Bronchial epithelial cell (primary cell): ENCODE measurements around the gene PAPLN. TPM values are rescaled to one million over a fixed set of nuclear protein-coding genes. Genes with fewer than 3 reads are reported as not detected.
A peak's percentile ranks its signal among the peaks of the same experiment; 100 is the strongest.

Experiments used
- DNase-seq: peaks from one replicate; pipeline ENCODE4 v3.0.0-alpha.2; 2010; ENCODE audit warnings: low read depth
- FAIRE-seq: peaks from 2 replicates; lab custom pipeline; 2011; peaks lifted over from hg19 to GRCh38; lab: Jason Lieb, UNC
- H3K27me3 ChIP-seq: 2 replicates; pipeline ENCODE4 v1.5.1; 2011; ENCODE audit warnings: low read length; ENCODE audit not compliant: control insufficient read depth, insufficient read depth
- H3K36me3 ChIP-seq: 2 replicates; pipeline ENCODE4 v1.5.1; 2011; ENCODE audit warnings: low read length; ENCODE audit not compliant: control insufficient read depth, insufficient read depth
- H3K4me3 ChIP-seq: 2 replicates; pipeline ENCODE4 v1.5.1; 2011; ENCODE audit warnings: mild to moderate bottlenecking, low read depth, low read length, control low read depth
- total RNA-seq: library from RNA; depleted of rRNA; stranded (reverse); fragments of >200 nt; gene quantifications from 2 replicates; pipeline ENCODE4 v1.2.1, GENCODE V29; 2014
- TF ChIP-seq, protein P1 (sequence below): IDR thresholded peaks from 2 replicates; pipeline ENCODE4 v1.5.1; 2011; ENCODE audit warnings: mild to moderate bottlenecking, moderate library complexity, low read length, control low read depth, inconsistent platforms; ENCODE audit not compliant: insufficient read depth, severe bottlenecking

PAPLN gene
- total RNA-seq, 1 donor from 2014 or later, result 3.4 TPM

DNA sequence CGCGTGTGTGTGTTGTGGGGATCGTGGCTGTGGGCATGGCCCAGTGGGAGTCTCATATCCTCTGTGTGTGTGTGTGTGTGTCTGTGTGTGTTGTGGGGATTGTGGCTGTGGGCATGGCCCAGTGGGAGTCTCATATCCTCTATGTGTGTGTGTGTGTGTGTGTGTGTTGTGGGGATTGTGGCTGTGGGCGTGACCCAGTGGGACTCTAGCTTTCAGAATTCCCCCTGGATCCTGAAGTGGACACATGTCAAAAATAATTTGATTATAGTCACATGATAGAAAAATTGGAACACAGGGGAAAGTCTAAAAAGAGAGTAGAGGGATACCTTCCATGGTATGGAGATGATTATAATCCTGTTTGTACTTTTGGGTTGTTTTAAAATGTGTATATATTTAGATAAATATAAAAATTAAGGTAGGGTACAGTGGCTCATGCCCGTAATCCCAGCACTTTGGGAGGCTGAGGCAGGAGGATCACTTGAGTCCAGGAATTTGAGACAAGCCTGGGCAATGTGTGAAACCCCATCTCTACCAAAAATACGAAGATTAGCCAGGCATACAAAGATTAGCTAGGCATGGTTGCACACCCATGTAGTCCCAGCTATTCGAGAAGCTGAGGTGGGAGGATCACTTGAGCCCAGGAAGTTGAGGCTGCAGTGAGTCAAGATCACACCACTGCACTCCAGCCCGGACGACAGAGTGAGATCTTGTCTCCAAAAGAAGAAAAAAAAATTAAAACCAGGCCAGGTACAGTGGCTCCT is 11.0 kb downstream of the PAPLN start:
- FAIRE-seq (no peak), DNase-seq (peak; percentile 82)
- Histone ChIP-seq H3K4me3 (no peak overlapping the region), H3K36me3 (peaks cover 1% of the 10 kb centered on the region), H3K27me3 (no peaks in the 10 kb centered on the region)
- TF ChIP-seq, protein P1, sequence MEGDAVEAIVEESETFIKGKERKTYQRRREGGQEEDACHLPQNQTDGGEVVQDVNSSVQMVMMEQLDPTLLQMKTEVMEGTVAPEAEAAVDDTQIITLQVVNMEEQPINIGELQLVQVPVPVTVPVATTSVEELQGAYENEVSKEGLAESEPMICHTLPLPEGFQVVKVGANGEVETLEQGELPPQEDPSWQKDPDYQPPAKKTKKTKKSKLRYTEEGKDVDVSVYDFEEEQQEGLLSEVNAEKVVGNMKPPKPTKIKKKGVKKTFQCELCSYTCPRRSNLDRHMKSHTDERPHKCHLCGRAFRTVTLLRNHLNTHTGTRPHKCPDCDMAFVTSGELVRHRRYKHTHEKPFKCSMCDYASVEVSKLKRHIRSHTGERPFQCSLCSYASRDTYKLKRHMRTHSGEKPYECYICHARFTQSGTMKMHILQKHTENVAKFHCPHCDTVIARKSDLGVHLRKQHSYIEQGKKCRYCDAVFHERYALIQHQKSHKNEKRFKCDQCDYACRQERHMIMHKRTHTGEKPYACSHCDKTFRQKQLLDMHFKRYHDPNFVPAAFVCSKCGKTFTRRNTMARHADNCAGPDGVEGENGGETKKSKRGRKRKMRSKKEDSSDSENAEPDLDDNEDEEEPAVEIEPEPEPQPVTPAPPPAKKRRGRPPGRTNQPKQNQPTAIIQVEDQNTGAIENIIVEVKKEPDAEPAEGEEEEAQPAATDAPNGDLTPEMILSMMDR, result no peak

DNA sequence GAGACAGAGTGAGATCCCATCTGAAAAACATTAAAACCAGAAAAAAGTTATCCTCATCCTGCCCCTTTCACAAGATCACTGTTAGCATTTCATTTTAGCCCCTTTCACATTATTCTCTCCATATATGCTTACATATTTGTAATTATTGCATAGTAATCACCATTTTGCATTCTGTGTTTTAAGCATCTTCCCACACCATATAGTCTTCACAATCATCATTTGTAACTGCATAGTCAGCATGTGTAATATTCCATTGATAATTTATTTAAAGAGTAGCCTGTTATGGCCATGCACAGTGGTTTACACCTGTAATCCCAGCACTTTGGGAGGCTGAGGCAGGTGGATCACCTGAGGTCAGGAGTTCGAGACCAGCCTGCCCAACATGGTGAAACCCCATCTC is 11.8 kb downstream of the PAPLN start:
- no peak for FAIRE-seq
- H3K36me3 ChIP-seq, result peaks cover 1% of the 10 kb centered on the region
- no peak for DNase-seq
- H3K27me3 ChIP-seq, result no peaks in the 10 kb centered on the region
- TF ChIP-seq, protein P1, result no peak
- no peak overlapping the region for H3K4me3 ChIP-seq

DNA sequence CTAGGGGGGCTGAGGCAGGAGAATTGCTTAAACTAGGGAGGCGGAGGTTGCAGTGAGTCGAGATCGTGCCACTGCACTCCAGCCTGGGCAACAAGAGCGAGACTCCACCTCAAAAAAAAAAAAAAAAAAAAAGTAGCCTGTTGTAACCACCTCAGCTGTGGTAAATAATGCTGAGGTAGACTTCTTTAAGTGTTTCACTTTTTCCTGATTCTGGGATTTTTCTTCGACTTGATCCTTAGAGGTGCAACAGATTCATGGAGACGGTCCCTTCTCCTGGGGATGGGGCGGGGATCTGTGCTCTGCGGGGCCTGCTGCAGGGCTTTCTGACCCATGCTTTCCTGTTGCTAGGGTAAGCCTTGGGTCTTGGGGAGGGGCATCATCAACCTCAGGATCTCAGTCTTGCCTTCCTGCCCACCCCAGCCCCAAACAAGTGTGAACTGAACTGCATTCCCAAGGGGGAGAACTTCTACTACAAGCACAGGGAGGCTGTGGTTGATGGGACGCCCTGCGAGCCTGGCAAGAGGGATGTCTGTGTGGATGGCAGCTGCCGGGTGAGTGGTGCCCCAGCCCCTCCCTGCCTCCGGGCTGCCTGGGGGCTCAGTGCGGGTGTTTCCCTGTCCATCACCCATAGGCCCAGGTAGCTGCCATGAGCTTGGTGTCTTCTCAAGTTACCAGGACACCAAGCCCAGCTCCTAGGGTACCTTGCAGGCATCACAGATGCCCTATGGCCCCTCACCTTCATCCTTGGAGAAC is 12.4 kb downstream of the PAPLN start:
- Histone ChIP-seq H3K36me3 (peaks cover 1% of the 10 kb centered on the region), H3K27me3 (no peaks in the 10 kb centered on the region), H3K4me3 (no peak overlapping the region)
- DNase-seq (no peak), FAIRE-seq (no peak)
- TF ChIP-seq, protein P1, result no peak

DNA sequence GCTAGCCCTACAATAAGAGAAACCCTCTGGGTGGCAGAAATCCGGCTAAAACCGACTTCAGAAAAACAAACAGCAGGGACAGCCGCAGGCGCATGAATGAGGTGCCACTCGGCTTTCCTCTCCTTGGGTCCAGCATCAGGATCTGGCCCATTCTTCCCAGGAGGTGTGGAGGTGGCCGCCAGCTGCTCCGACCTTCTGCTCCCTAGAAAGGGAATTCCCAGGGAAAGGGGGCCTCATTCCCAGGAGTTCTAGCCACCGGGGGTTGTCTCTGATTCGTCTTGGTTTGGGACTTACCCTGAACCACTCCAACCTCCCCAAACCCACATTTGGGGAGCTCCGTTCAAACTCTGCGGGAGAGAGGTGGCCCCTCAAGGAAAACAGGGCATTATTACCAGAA is 13.0 kb downstream of the PAPLN start:
- TF ChIP-seq, protein P1, result no peak
- no peak for DNase-seq
- no peaks in the 10 kb centered on the region for H3K27me3 ChIP-seq
- peaks cover 1% of the 10 kb centered on the region for H3K36me3 ChIP-seq
- H3K4me3 ChIP-seq, result no peak overlapping the region
- FAIRE-seq, result no peak

DNA sequence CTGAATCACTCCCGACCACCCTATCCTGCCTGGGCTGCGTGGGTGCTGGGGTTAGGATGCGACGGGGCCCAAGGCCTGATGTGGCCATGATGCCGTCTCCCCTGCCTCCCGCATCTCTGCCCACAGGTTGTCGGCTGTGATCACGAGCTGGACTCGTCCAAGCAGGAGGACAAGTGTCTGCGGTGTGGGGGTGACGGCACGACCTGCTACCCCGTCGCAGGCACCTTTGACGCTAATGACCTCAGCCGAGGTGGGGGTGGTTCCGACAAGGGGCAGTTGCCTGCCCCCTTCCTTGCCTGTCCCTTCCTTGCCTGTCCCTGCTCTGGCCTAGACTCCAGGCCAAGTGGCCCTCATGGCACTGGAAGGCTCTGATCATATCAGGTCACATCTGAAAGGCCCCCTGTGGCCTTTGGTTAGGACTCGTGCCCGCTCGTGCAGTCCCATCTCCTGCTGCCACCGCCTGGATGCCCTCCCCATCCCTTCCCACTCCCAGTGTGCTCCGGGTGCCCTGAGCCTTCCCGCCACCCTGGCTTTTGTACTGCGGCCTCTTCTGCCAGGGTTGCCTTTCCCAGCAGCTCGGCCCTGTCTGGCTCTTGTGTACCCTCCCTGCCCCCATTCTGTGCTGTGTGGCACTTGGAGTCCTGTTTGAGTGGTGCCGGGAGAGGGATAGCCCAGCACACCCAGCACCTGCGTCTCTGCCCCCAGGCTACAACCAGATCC is 13.6 kb downstream of the PAPLN start:
- no peak for DNase-seq
- H3K36me3 ChIP-seq, result peaks cover 1% of the 10 kb centered on the region
- no peaks in the 10 kb centered on the region for H3K27me3 ChIP-seq
- no peak overlapping the region for H3K4me3 ChIP-seq
- TF ChIP-seq, protein P1, result no peak
- FAIRE-seq, result no peak
